ENCODE measurements around the gene SMC2.

DNA sequence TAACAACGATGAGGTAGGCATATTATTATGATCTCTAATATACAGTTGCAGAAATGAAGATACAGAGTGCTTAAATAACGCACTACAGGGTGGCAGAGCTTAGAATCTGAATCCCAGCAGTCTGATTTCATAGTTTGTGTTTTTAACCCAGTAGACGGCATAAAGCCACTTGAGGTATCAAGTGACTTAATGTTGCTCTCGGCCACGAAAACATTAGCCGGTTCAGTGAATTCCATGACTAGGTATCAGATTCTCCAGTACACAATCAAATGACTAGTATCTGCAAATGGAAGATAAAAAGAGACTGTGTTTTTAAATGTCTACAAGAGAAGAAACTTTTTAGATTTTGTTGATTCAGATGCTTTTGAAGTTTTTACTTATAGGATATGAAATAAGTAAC is 24.8 kb downstream of the SMC2 start:
- no peak for TF ChIP-seq CTCF (conservative IDR thresholded peaks at IDR 0.05; ENCODE audit: low read length)
- TF ChIP-seq EZH2phosphoT487 (IDR thresholded peaks at IDR 0.05; ENCODE audit: borderline replicate concordance) = no peak
